GM21723 (cell line): ENCODE results near the gene PNPLA3.

Experiments
- ATAC-seq: cut with Tn5 transposase; IDR thresholded peaks from one replicate; pipeline ENCODE4 v1.9.1; 2021; ENCODE audit warnings: mild to moderate bottlenecking, moderate library complexity; ENCODE audit not compliant: unreplicated experiment

The PNPLA3 gene, protein sequence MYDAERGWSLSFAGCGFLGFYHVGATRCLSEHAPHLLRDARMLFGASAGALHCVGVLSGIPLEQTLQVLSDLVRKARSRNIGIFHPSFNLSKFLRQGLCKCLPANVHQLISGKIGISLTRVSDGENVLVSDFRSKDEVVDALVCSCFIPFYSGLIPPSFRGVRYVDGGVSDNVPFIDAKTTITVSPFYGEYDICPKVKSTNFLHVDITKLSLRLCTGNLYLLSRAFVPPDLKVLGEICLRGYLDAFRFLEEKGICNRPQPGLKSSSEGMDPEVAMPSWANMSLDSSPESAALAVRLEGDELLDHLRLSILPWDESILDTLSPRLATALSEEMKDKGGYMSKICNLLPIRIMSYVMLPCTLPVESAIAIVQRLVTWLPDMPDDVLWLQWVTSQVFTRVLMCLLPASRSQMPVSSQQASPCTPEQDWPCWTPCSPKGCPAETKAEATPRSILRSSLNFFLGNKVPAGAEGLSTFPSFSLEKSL

GRCh38 chr22:43923631-43924464 is at the start of gene PNPLA3:
PNPLA3 (plus strand) TSS chr22:43923805; CDS start chr22:43923912, 107 bp downstream.
- no peak for ATAC-seq

GRCh38 chr22:43876866-43877509 is 46.6 kb upstream of the PNPLA3 start:
- ATAC-seq: no peak

DNA sequence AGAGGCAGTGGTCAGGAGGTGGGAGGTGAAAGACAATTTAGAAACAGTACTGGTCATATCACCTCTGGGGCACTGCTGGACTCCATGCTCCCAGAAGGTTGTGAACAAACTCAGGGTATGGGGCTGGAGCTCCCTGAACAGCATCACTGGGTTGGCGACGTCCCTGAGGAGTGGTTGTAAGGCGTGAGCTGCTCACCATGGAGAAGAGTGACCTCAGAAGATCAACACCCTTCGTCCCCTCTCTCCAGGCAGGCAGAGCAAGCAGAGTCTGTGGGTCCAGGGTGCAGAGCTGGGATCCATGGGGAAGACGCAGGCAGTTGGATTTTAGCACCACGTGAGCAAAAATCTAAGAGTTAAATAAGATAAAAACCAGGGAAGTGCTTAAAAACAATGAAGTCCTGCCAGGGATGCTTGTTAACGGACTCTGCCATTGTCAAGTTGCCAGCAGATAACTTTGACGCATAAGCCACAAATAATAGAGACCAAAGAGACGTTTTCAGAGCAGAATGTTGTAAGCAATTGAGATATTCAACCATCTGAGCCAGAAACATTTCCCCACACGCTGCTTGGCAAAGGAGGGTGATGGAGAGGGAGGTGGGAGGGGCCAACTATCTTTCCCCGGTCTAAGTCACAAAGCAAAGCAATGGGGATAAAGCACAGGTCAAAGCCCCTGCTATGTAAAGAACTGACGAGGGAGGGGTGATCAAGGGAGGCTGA is 45.4 kb upstream of the PNPLA3 start:
- no peak for ATAC-seq

GRCh38 chr22:43878831-43879550 is 44.6 kb upstream of the PNPLA3 start:
- no peak for ATAC-seq

- no peak for ATAC-seq
Observed at GRCh38 chr22:43879901-43880540, 43.6 kb upstream of the PNPLA3 start.

- no peak for ATAC-seq
Observed at GRCh38 chr22:43880541-43880991, 43.0 kb upstream of the PNPLA3 start.

GRCh38 chr22:43881091-43882061 is 42.2 kb upstream of the PNPLA3 start:
- no peak for ATAC-seq

GRCh38 chr22:43882122-43882767 is 41.4 kb upstream of the PNPLA3 start:
- ATAC-seq: no peak

- ATAC-seq: no peak
Observed at GRCh38 chr22:43883012-43883661, 40.5 kb upstream of the PNPLA3 start.

- no peak for ATAC-seq
Observed at GRCh38 chr22:43883719-43884415, 39.7 kb upstream of the PNPLA3 start.

DNA sequence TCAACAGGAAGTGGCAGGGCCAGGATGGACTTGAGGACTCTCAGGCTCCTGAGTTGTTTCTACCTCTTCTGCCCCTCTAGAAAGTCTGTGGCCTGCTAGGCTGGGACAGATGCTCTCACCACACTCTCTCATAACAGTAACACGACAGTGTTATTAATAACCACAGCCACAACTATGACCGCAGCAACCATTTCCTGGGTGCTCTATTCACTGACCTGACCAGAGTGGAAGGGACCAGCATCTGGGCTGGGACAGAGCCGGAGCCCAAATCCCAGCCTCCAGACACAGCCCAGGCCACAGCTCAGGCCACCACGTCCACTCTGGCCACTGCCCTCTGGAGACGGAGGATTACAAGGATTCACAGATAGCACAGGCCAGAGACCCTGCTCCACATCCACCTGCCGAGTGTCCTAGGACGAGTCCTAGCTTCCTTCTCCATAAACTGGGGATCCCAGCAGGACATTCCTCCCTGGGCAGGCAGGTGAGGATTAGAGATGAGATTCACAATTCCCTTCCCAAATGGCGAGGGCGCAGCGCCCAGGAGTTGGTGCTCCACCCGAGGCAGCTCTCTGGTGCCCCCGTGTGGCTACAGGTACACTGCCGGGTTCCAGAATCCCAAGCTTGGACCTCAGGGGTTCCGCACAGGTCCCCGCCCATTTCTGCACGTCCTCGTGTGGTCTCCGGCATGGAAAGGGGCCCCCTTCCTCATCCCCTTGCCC is 38.8 kb upstream of the PNPLA3 start:
- peak; percentile 62 for ATAC-seq

GRCh38 chr22:43885319-43885671 is 38.3 kb upstream of the PNPLA3 start:
- ATAC-seq: no peak

DNA sequence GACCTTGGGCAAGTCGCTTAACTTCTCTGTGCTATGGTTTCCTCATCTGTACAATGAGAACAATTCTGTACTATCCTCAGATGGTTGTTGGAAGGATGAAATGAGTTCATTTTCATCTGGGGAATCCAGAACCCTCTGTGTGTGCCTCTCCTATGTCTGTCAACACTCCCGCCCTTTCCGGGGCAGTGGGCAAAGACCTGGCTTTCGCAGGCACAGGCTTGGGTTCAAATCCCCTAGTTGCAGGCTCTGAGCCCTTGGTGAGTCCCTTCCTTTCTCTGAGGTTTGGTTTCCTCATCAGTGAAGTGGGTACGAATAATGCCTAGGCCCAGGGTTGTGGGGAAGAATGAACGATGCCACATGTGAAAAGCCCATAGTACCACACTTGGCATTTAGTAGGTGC is 37.8 kb upstream of the PNPLA3 start:
- ATAC-seq: no peak

GRCh38 chr22:43886231-43886630 is 37.4 kb upstream of the PNPLA3 start:
- ATAC-seq: no peak

DNA sequence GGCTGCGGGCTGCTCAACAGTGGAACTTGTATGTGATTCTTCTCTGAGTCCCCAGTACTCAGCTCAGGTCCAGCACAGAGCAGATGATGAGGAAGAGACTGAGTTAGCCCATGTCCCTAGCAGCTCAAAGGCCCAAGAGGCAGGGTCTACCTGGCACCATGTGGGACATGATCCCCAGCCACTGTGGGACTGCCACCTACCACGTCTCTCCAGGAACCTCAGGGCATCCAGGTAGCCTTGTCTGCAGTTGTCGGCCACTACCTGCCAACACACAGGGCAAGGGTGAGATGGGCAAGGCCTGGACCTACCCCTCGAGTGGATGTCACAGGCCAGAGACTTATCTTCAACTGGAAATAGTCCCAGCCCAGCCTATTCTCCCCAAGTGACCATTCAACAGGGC is 36.2 kb upstream of the PNPLA3 start:
- no peak for ATAC-seq

DNA sequence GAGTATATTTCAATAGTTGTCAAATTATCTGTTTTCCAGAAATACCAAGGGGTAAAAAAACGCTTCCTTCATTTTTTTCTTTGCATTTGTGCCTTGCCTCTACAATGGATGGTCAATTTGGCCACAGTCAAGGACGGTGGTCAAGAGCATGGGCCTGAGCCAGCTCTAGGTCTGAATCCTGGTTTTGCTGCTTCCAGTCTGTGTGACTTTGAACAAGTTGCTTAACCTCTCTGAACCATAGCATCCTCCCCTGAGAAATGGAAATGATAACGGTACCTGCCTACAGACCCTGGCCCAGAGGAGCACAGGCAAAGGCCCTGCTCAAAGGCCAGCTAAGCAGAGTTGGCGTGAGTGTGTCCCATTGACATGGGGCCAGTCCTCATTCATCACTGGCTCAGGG is 34.9 kb upstream of the PNPLA3 start:
- no peak for ATAC-seq
